Progenitor cell of endocrine pancreas (in vitro differentiated cells): ENCODE measurements around the gene LTBR. TPM values are rescaled to one million over a fixed set of nuclear protein-coding genes. Genes with fewer than 3 reads are reported as not detected.

Experiments used
- DNase-seq: peaks from one replicate; pipeline ENCODE4 v3.0.0; 2021; ENCODE audit warnings: low spot score; ENCODE audit not compliant: unreplicated experiment
- H3K27ac Mint-ChIP-seq: 2 replicates; pipeline ENCODE4 v1.8.0; 2021; ENCODE audit warnings: mild to moderate bottlenecking, moderate library complexity, mixed read lengths
- H3K27me3 Mint-ChIP-seq: 2 replicates; pipeline ENCODE4 v1.8.0; 2021; ENCODE audit warnings: mixed read lengths
- H3K36me3 Mint-ChIP-seq: 2 replicates; pipeline ENCODE4 v1.8.0; 2022; ENCODE audit warnings: mixed read lengths; ENCODE audit not compliant: insufficient read depth
- H3K4me1 Mint-ChIP-seq: 2 replicates; pipeline ENCODE4 v1.8.0; 2021; ENCODE audit warnings: low read depth, mixed read lengths
- H3K4me3 Mint-ChIP-seq: 2 replicates; pipeline ENCODE4 v1.8.0; 2021; ENCODE audit warnings: low read depth, mild to moderate bottlenecking, moderate library complexity, mixed read lengths
- H3K9me3 Mint-ChIP-seq: 2 replicates; pipeline ENCODE4 v1.8.0; 2021; ENCODE audit warnings: low read depth, mixed read lengths
- CTCF ChIP-seq: fragments of 200-600 bp; sonication (generic); IDR thresholded peaks from one replicate; pipeline ENCODE4 v1.5.0; 2021; ENCODE audit warnings: antibody characterized with exemption, mild to moderate bottlenecking; ENCODE audit not compliant: unreplicated experiment
- total RNA-seq: library from RNA; stranded (reverse); gene quantifications from 2 replicates; pipeline ENCODE4 v1.2.1, GENCODE V29; 2021

Gene LTBR
- total RNA-seq, 1 donor from 2014 or later: 17.8 TPM

GRCh38 chr12:6363010-6363329, 21.0 kb upstream of the LTBR start:
- H3K9me3 Mint-ChIP-seq: no peaks in the 10 kb centered on the region
- no peak for TF ChIP-seq CTCF
- H3K27me3 Mint-ChIP-seq: peaks cover 2% of the 10 kb centered on the region
- no peak overlapping the region for H3K27ac Mint-ChIP-seq
- no peak overlapping the region for H3K4me3 Mint-ChIP-seq
- no peak for DNase-seq
- peaks cover 4% of the 10 kb centered on the region for H3K4me1 Mint-ChIP-seq
- H3K36me3 Mint-ChIP-seq: no peaks in the 10 kb centered on the region

GRCh38 chr12:6363330-6364043, 20.5 kb upstream of the LTBR start:
- TF ChIP-seq CTCF: peak; percentile 31
- Mint-ChIP-seq H3K9me3 (no peaks in the 10 kb centered on the region), H3K4me3 (peak overlapping the region; percentile 67), H3K4me1 (peaks cover 4% of the 10 kb centered on the region), H3K27me3 (peaks cover 2% of the 10 kb centered on the region), H3K27ac (peak overlapping the region; percentile 89), H3K36me3 (no peaks in the 10 kb centered on the region)
- DNase-seq: peak; percentile 73

- no peak for DNase-seq
- H3K36me3 Mint-ChIP-seq: no peaks in the 10 kb centered on the region
- H3K27ac Mint-ChIP-seq: peak overlapping the region; percentile 54
- H3K4me1 Mint-ChIP-seq: peaks cover 4% of the 10 kb centered on the region
- H3K4me3 Mint-ChIP-seq: peak overlapping the region; percentile 67
- peaks cover 2% of the 10 kb centered on the region for H3K27me3 Mint-ChIP-seq
- no peaks in the 10 kb centered on the region for H3K9me3 Mint-ChIP-seq
- TF ChIP-seq CTCF: no peak
These were observed 20.0 kb upstream of the LTBR start for GRCh38 chr12:6364044-6364374.

GRCh38 chr12:6367065-6367968, 16.6 kb upstream of the LTBR start:
- no peak for DNase-seq
- H3K36me3 Mint-ChIP-seq: no peaks in the 10 kb centered on the region
- H3K4me3 Mint-ChIP-seq: no peak overlapping the region
- peaks cover 23% of the 10 kb centered on the region for H3K4me1 Mint-ChIP-seq
- no peak for TF ChIP-seq CTCF
- H3K27me3 Mint-ChIP-seq: no peaks in the 10 kb centered on the region
- no peaks in the 10 kb centered on the region for H3K9me3 Mint-ChIP-seq
- H3K27ac Mint-ChIP-seq: no peak overlapping the region

- H3K27ac Mint-ChIP-seq: no peak overlapping the region
- H3K27me3 Mint-ChIP-seq: no peaks in the 10 kb centered on the region
- no peak overlapping the region for H3K4me3 Mint-ChIP-seq
- H3K36me3 Mint-ChIP-seq: no peaks in the 10 kb centered on the region
- DNase-seq: no peak
- no peak for TF ChIP-seq CTCF
- peaks cover 32% of the 10 kb centered on the region for H3K4me1 Mint-ChIP-seq
- H3K9me3 Mint-ChIP-seq: no peaks in the 10 kb centered on the region
These were observed 15.7 kb upstream of the LTBR start for GRCh38 chr12:6367969-6368892.
